Stimulated activated CD4-positive, alpha-beta T cell treated with anti-CD3 and anti-CD28 coated beads, Interleukin-2, amount 100 ng/mL, for 4 hours (primary cell): ENCODE data around the gene MAP1LC3B.

Source experiments
- DNase-seq: peaks from one replicate; pipeline ENCODE4 v3.0.0-alpha.2; 2020; ENCODE audit warnings: low read depth

The MAP1LC3B gene

DNA sequence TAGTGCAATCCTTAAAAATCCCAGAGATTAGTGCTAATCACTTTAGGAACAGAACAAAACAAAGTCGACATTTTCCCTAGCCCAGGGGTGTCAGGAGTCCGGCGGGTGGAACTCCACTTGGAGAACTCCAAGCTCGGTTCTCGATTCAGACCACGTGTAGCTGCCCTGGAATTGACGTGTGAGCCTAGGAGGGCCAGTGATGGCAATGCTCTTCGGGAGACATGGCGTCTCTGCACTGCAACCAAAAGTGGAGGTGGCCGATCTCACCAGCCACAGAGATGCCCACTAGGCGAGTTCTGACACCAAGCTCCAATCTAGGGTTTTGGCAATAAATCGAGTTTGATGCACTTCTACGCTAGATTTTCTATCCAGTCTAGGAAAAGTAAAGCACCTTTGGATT, 17.6 kb downstream of the MAP1LC3B start:
- no peak for DNase-seq

- DNase-seq: no peak
These were observed 18.4 kb downstream of the MAP1LC3B start for GRCh38 chr16:87410530-87410929.

- DNase-seq: no peak
These were observed 18.8 kb downstream of the MAP1LC3B start for GRCh38 chr16:87410968-87411367.

DNA sequence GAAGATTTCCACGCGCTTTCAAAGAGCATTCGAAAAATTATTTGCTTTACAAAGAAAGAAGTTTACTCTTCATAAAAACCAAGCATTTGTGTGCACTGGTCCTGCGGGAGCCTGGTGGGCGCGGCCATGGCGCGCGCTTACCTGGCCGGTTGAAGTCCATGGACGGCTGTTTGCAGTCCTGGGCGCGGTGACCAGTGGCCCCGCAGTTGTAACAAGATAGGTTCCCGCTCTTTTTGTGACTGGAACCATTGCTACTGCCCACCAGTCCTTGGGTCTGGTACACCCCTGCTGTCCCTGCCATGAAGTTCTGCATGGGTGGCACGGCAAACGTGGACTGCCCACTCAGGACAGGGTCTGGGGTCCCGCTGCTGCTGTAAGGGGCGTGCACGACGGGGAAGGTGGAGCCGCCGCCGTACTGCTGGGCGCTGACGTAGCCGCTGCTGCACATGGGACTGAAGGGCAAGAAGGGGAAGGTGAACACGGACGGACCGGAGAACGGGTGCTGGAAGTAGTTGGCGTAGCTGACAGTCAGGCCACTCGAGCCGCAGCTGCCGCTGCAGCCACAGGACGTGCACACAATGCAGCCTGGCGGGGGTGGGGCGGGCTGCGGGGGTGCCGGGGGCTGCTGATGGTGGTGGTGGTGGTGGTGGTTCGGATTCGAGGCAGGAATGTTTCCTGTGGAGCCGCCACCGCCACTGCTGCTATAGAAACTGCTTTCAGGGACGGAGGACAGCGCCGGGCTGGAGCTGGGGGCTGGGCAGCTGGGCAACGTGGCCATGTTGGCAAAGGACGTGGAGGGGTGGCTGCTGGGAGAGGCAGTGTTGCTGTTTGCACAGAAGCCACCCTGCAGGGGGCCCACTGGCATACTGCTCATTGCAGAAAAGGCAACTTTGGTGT, 19.5 kb downstream of the MAP1LC3B start:
- DNase-seq: no peak

DNA sequence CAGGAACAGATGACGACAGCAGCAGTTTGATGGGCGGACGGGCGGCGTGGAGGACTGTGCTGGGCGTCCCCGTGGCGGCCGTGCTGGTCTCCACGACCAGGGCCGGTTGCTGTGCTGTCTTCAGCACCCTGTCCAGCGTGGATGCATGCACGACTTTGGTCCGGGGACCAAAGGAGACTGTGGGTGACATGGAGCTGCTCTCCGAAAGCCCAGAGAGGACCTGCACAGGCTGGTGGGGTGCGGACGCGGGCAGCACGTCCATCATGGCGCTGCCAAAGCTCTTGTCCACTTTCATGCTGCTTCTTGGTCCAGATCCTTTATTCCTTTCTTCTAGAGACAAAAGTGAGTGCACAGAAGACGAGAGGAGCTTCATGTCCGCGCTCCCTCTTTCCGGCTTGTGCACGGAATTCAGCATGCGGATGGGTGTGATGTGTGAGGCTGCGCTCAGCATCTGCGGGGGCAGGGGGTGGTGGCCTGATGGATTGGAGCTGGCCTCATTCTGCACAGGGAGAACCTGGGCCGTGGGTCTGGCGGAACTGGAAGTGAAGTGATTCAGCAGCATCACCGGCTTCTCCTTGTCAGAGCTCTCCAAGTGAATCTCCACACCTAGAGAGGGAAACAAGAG, 20.3 kb downstream of the MAP1LC3B start:
- DNase-seq: no peak

- no peak for DNase-seq
These were observed 20.9 kb downstream of the MAP1LC3B start for GRCh38 chr16:87412996-87413421.

GRCh38 chr16:87414251-87414680, 22.1 kb downstream of the MAP1LC3B start:
- DNase-seq: no peak

DNA sequence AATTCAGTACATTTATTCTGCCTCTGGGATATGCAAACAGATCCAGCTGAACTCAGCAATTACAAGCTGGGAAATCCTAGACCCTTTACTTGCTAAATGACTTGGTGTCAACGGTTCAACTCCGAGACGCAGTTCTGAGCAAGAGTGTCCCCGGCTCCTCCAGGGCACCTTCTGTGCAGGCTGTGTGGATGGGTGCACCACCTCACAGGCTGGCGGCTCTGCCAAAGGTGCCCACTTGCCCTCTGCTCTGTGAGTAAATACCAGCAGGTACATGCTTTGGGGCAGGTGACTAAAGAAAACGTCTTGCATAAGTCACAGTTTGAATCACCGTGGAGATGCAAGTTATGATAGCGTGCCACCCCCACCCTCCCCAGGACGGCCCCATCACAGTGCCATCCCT, 23.3 kb downstream of the MAP1LC3B start:
- DNase-seq: no peak

- no peak for DNase-seq
These were observed 24.8 kb downstream of the MAP1LC3B start for GRCh38 chr16:87416826-87417527.

- DNase-seq: no peak
These were observed 25.4 kb downstream of the MAP1LC3B start for GRCh38 chr16:87417528-87417910.

- DNase-seq: no peak
These were observed 26.1 kb downstream of the MAP1LC3B start for GRCh38 chr16:87418216-87418615.

- DNase-seq: no peak
These were observed 26.5 kb downstream of the MAP1LC3B start for GRCh38 chr16:87418644-87419043.

GRCh38 chr16:87420026-87421002, 28.2 kb downstream of the MAP1LC3B start:
- DNase-seq: no peak

DNA sequence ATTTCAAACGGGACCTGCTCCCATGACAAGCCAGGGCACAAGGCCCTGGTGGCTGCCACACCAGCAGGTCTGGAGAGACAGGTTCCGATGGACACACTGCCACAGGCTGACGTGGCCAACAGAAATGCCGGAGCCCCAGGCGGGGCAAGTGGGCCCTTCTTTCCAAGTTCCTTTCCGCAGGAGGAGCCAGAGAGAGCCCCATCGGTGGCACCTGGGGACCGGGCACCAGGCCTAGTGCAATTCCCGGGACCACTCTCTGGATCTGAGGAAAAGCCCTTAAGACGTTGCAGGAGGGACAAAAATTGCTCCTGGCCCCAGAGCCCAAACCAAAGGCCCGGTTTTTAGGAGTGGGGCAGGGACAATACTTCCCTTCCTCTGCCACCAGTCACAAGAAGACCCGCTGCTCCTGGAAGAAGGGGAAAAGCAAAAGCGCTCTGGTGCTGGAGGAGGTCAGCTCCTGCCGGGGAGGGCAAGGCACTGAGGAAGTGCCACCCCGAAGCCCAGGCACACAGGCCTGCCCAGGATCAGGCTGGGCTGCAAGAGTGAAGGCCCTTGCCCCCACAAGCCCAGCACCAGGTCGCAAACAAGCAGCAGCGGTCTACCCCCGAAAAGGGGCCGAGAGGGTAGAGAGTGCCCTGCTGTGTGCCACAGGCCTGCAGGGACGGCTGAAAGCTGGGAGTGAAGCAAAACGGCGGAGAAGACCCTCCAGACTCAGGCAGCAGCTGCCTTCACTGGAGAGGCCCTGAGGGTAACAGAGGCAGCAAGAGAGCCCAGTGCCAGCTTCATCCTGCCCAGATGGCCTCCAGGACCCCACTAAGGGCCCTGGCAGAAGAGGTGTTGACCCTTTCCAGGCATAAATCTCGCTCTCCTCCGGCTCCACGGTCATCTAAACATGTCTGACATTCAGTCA, 29.1 kb downstream of the MAP1LC3B start:
- DNase-seq: no peak

DNA sequence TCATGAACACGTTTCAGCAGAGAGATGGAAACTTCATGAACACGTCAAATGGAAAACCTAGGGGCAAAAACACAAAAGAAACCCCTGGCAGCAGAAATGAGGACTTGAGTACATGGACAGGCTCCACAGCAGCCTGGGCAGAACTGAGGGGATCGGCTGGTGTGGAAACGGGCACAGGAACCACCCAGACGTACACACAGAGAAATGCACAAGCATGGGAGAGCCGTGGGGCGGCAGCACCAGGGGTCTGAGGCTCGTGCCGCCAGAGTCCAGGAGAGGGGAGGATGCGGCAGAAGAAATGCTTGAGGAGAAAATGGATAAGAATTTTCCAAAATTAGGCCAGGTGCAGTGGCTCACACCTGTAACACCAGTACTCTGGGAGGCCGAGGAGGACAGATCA, 30.0 kb downstream of the MAP1LC3B start:
- no peak for DNase-seq

GRCh38 chr16:87423429-87423828, 31.3 kb downstream of the MAP1LC3B start:
- no peak for DNase-seq

DNA sequence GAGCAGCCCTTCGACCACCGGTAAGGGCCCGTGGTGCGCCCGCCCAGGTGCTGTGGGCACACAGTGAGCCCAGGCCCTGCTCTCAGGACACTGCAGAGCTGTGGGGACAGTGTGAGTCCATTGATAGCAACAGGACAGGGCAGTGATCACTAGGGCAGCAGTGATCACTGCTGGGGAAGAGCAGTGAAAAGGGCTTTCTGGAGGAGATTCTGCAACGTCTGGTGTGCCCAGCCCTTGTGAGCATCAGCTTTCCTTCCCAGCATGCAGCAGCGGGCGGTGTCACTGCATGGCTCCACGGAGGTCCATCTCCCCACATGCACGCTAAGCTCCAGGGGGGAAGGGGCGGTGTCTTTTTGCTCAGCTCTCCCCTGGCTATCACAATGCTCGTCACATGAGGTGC, 32.1 kb downstream of the MAP1LC3B start:
- DNase-seq: no peak

GRCh38 chr16:87425941-87426340, 33.8 kb downstream of the MAP1LC3B start:
- DNase-seq: no peak

- DNase-seq: no peak
These were observed 34.5 kb downstream of the MAP1LC3B start for GRCh38 chr16:87426423-87427215.

GRCh38 chr16:87431926-87432325, 39.8 kb downstream of the MAP1LC3B start:
- no peak for DNase-seq
